Measurements from ENCODE around the gene HEMGN.
"Not testable (repeated sequence)": the region's sequence is repeated elsewhere in the genome, so short reads cannot be mapped to it uniquely, and the experiment has no call there.

HEMGN gene

GRCh38 chr9:97979788-97980478 is 42.0 kb upstream of the HEMGN start:
- H3K27me3 ChIP-seq (ENCODE audit: control insufficient read depth, insufficient read depth, low read length) = no peaks in the 10 kb centered on the region
- no peaks in the 10 kb centered on the region for H3K36me3 ChIP-seq (ENCODE audit: control insufficient read depth, insufficient read depth, low read length)
- no peak overlapping the region for H3K4me3 ChIP-seq (ENCODE audit: low read length)
- H3K4me1 ChIP-seq (ENCODE audit: control insufficient read depth, insufficient read depth, low read length) = peaks cover 8% of the 10 kb centered on the region
- H3K9me3 ChIP-seq (ENCODE audit: control insufficient read depth, low read length) = no peaks in the 10 kb centered on the region
- no peak overlapping the region for H3K9ac ChIP-seq (ENCODE audit: low read length)

- H3K9ac ChIP-seq (ENCODE audit: low read length) = no peak overlapping the region
- no peaks in the 10 kb centered on the region for H3K9me3 ChIP-seq (ENCODE audit: control insufficient read depth, low read length)
- H3K4me1 ChIP-seq (ENCODE audit: control insufficient read depth, insufficient read depth, low read length) = peaks cover 8% of the 10 kb centered on the region
- no peaks in the 10 kb centered on the region for H3K36me3 ChIP-seq (ENCODE audit: control insufficient read depth, insufficient read depth, low read length)
- H3K4me3 ChIP-seq (ENCODE audit: low read length) = no peak overlapping the region
- no peaks in the 10 kb centered on the region for H3K27me3 ChIP-seq (ENCODE audit: control insufficient read depth, insufficient read depth, low read length)
Observed at GRCh38 chr9:97978371-97979130, 40.6 kb upstream of the HEMGN start.

- H3K36me3 ChIP-seq (ENCODE audit: control insufficient read depth, insufficient read depth, low read length); H3K4me1 ChIP-seq (ENCODE audit: control insufficient read depth, insufficient read depth, low read length); H3K4me3 ChIP-seq (ENCODE audit: low read length); H3K27me3 ChIP-seq (ENCODE audit: control insufficient read depth, insufficient read depth, low read length); H3K9ac ChIP-seq (ENCODE audit: low read length); H3K9me3 ChIP-seq (ENCODE audit: control insufficient read depth, low read length): not testable (repeated sequence)
Observed at GRCh38 chr9:97976633-97977032, 38.7 kb upstream of the HEMGN start.

GRCh38 chr9:97975376-97975775 is 37.4 kb upstream of the HEMGN start:
- Histone ChIP-seq H3K4me1 (ENCODE audit: control insufficient read depth, insufficient read depth, low read length) (no peaks in the 10 kb centered on the region), H3K4me3 (ENCODE audit: low read length) (no peak overlapping the region), H3K36me3 (ENCODE audit: control insufficient read depth, insufficient read depth, low read length) (no peaks in the 10 kb centered on the region), H3K9ac (ENCODE audit: low read length) (no peak overlapping the region), H3K9me3 (ENCODE audit: control insufficient read depth, low read length) (no peaks in the 10 kb centered on the region), H3K27me3 (ENCODE audit: control insufficient read depth, insufficient read depth, low read length) (no peaks in the 10 kb centered on the region)

- no peaks in the 10 kb centered on the region for H3K4me1 ChIP-seq (ENCODE audit: control insufficient read depth, insufficient read depth, low read length)
- no peaks in the 10 kb centered on the region for H3K36me3 ChIP-seq (ENCODE audit: control insufficient read depth, insufficient read depth, low read length)
- no peak overlapping the region for H3K4me3 ChIP-seq (ENCODE audit: low read length)
- no peak overlapping the region for H3K9ac ChIP-seq (ENCODE audit: low read length)
- H3K27me3 ChIP-seq (ENCODE audit: control insufficient read depth, insufficient read depth, low read length) = no peaks in the 10 kb centered on the region
- H3K9me3 ChIP-seq (ENCODE audit: control insufficient read depth, low read length) = no peaks in the 10 kb centered on the region
Observed at GRCh38 chr9:97972753-97973152, 34.8 kb upstream of the HEMGN start.

GRCh38 chr9:97970165-97970564 is 32.2 kb upstream of the HEMGN start:
- no peaks in the 10 kb centered on the region for H3K36me3 ChIP-seq (ENCODE audit: control insufficient read depth, insufficient read depth, low read length)
- no peak overlapping the region for H3K4me3 ChIP-seq (ENCODE audit: low read length)
- no peak overlapping the region for H3K9ac ChIP-seq (ENCODE audit: low read length)
- no peaks in the 10 kb centered on the region for H3K4me1 ChIP-seq (ENCODE audit: control insufficient read depth, insufficient read depth, low read length)
- no peaks in the 10 kb centered on the region for H3K27me3 ChIP-seq (ENCODE audit: control insufficient read depth, insufficient read depth, low read length)
- H3K9me3 ChIP-seq (ENCODE audit: control insufficient read depth, low read length) = no peaks in the 10 kb centered on the region

GRCh38 chr9:97969014-97969413 is 31.0 kb upstream of the HEMGN start:
- no peak overlapping the region for H3K4me3 ChIP-seq (ENCODE audit: low read length)
- H3K27me3 ChIP-seq (ENCODE audit: control insufficient read depth, insufficient read depth, low read length) = no peaks in the 10 kb centered on the region
- no peaks in the 10 kb centered on the region for H3K4me1 ChIP-seq (ENCODE audit: control insufficient read depth, insufficient read depth, low read length)
- no peak overlapping the region for H3K9ac ChIP-seq (ENCODE audit: low read length)
- H3K36me3 ChIP-seq (ENCODE audit: control insufficient read depth, insufficient read depth, low read length) = no peaks in the 10 kb centered on the region
- H3K9me3 ChIP-seq (ENCODE audit: control insufficient read depth, low read length) = no peaks in the 10 kb centered on the region

GRCh38 chr9:97966493-97966892 is 28.5 kb upstream of the HEMGN start:
- H3K9me3 ChIP-seq (ENCODE audit: control insufficient read depth, low read length) = no peaks in the 10 kb centered on the region

GRCh38 chr9:97964901-97965300 is 26.9 kb upstream of the HEMGN start:
- Histone ChIP-seq H3K9ac (ENCODE audit: low read length) (no peak overlapping the region), H3K4me3 (ENCODE audit: low read length) (no peak overlapping the region), H3K9me3 (ENCODE audit: control insufficient read depth, low read length) (no peaks in the 10 kb centered on the region), H3K27me3 (ENCODE audit: control insufficient read depth, insufficient read depth, low read length) (no peaks in the 10 kb centered on the region), H3K4me1 (ENCODE audit: control insufficient read depth, insufficient read depth, low read length) (no peaks in the 10 kb centered on the region), H3K36me3 (ENCODE audit: control insufficient read depth, insufficient read depth, low read length) (no peaks in the 10 kb centered on the region)

More at GRCh38 chr9:97966493-97966892, 28.5 kb upstream of the HEMGN start:
- H3K9ac ChIP-seq (ENCODE audit: low read length) = no peak overlapping the region
- H3K4me3 ChIP-seq (ENCODE audit: low read length) = no peak overlapping the region
- no peaks in the 10 kb centered on the region for H3K36me3 ChIP-seq (ENCODE audit: control insufficient read depth, insufficient read depth, low read length)
- H3K27me3 ChIP-seq (ENCODE audit: control insufficient read depth, insufficient read depth, low read length) = no peaks in the 10 kb centered on the region
- no peaks in the 10 kb centered on the region for H3K4me1 ChIP-seq (ENCODE audit: control insufficient read depth, insufficient read depth, low read length)

- H3K36me3 ChIP-seq (ENCODE audit: control insufficient read depth, insufficient read depth, low read length) = no peaks in the 10 kb centered on the region
- H3K9me3 ChIP-seq (ENCODE audit: control insufficient read depth, low read length) = no peaks in the 10 kb centered on the region
- no peaks in the 10 kb centered on the region for H3K4me1 ChIP-seq (ENCODE audit: control insufficient read depth, insufficient read depth, low read length)
- no peak overlapping the region for H3K4me3 ChIP-seq (ENCODE audit: low read length)
- no peaks in the 10 kb centered on the region for H3K27me3 ChIP-seq (ENCODE audit: control insufficient read depth, insufficient read depth, low read length)
- H3K9ac ChIP-seq (ENCODE audit: low read length) = no peak overlapping the region
Observed at GRCh38 chr9:97963232-97963631, 25.3 kb upstream of the HEMGN start.

- Histone ChIP-seq H3K27me3 (ENCODE audit: control insufficient read depth, insufficient read depth, low read length) (no peaks in the 10 kb centered on the region), H3K4me3 (ENCODE audit: low read length) (no peak overlapping the region)
Observed at GRCh38 chr9:97962575-97962974, 24.6 kb upstream of the HEMGN start.

GRCh38 chr9:97962136-97962535 is 24.2 kb upstream of the HEMGN start:
- H3K4me3 ChIP-seq (ENCODE audit: low read length) = no peak overlapping the region
- no peaks in the 10 kb centered on the region for H3K36me3 ChIP-seq (ENCODE audit: control insufficient read depth, insufficient read depth, low read length)
- H3K9ac ChIP-seq (ENCODE audit: low read length) = no peak overlapping the region
- H3K9me3 ChIP-seq (ENCODE audit: control insufficient read depth, low read length) = no peaks in the 10 kb centered on the region
- H3K4me1 ChIP-seq (ENCODE audit: control insufficient read depth, insufficient read depth, low read length) = no peaks in the 10 kb centered on the region
- H3K27me3 ChIP-seq (ENCODE audit: control insufficient read depth, insufficient read depth, low read length) = no peaks in the 10 kb centered on the region

More at GRCh38 chr9:97962575-97962974, 24.6 kb upstream of the HEMGN start:
- H3K9me3 ChIP-seq (ENCODE audit: control insufficient read depth, low read length) = no peaks in the 10 kb centered on the region
- no peaks in the 10 kb centered on the region for H3K36me3 ChIP-seq (ENCODE audit: control insufficient read depth, insufficient read depth, low read length)
- no peak overlapping the region for H3K9ac ChIP-seq (ENCODE audit: low read length)
- H3K4me1 ChIP-seq (ENCODE audit: control insufficient read depth, insufficient read depth, low read length) = no peaks in the 10 kb centered on the region
